IPS-15b (cell line): ENCODE measurements around the gene EDA.
"Not testable (repeated sequence)": the region's sequence is repeated elsewhere in the genome, so short reads cannot be mapped to it uniquely, and the experiment has no call there.

Experiments used
- H3K27me3 ChIP-seq: one replicate; pipeline ENCODE4 v1.6.1; 2013; ENCODE audit warnings: low read length; ENCODE audit not compliant: control insufficient read depth, insufficient read depth
- H3K36me3 ChIP-seq: one replicate; pipeline ENCODE4 v1.6.1; 2013; ENCODE audit warnings: low read length; ENCODE audit not compliant: control insufficient read depth, insufficient read depth
- H3K4me1 ChIP-seq: one replicate; pipeline ENCODE4 v1.6.1; 2013; ENCODE audit warnings: mild to moderate bottlenecking, low read length; ENCODE audit not compliant: control insufficient read depth, insufficient read depth
- H3K4me3 ChIP-seq: one replicate; pipeline ENCODE4 v1.5.1; 2013; ENCODE audit warnings: low read depth, low read length
- H3K9ac ChIP-seq: one replicate; pipeline ENCODE4 v1.6.1; 2013; ENCODE audit warnings: low read depth, mild to moderate bottlenecking, low read length
- H3K9me3 ChIP-seq: one replicate; pipeline ENCODE4 v1.6.1; 2013; ENCODE audit warnings: mild to moderate bottlenecking, low read length; ENCODE audit not compliant: control insufficient read depth, insufficient read depth

Gene EDA

GRCh38 chrX:69968950-69969349, 353.0 kb downstream of the EDA start:
- Histone ChIP-seq H3K9me3 (no peaks in the 10 kb centered on the region), H3K9ac (no peak overlapping the region), H3K4me1 (no peaks in the 10 kb centered on the region), H3K4me3 (no peak overlapping the region), H3K27me3 (no peaks in the 10 kb centered on the region), H3K36me3 (no peaks in the 10 kb centered on the region)

- H3K4me3 ChIP-seq: no peak overlapping the region
- no peaks in the 10 kb centered on the region for H3K36me3 ChIP-seq
- no peaks in the 10 kb centered on the region for H3K4me1 ChIP-seq
- H3K27me3 ChIP-seq: no peaks in the 10 kb centered on the region
- H3K9me3 ChIP-seq: no peaks in the 10 kb centered on the region
- H3K9ac ChIP-seq: no peak overlapping the region
These were observed 353.5 kb downstream of the EDA start for GRCh38 chrX:69969460-69969859.

GRCh38 chrX:69987691-69988090, 371.8 kb downstream of the EDA start:
- Histone ChIP-seq H3K36me3 (no peaks in the 10 kb centered on the region), H3K27me3 (no peaks in the 10 kb centered on the region), H3K4me1 (no peaks in the 10 kb centered on the region), H3K9ac (no peak overlapping the region), H3K9me3 (no peaks in the 10 kb centered on the region), H3K4me3 (no peak overlapping the region)

- H3K27me3 ChIP-seq: no peaks in the 10 kb centered on the region
- H3K36me3 ChIP-seq: no peaks in the 10 kb centered on the region
- H3K4me1 ChIP-seq: no peaks in the 10 kb centered on the region
- no peak overlapping the region for H3K4me3 ChIP-seq
- no peak overlapping the region for H3K9ac ChIP-seq
- no peaks in the 10 kb centered on the region for H3K9me3 ChIP-seq
These were observed 373.1 kb downstream of the EDA start for GRCh38 chrX:69988955-69989394.

GRCh38 chrX:69991685-69992084, 375.8 kb downstream of the EDA start:
- H3K9me3 ChIP-seq: no peaks in the 10 kb centered on the region

GRCh38 chrX:69993494-69993893, 377.6 kb downstream of the EDA start:
- H3K9ac ChIP-seq: no peak overlapping the region
- H3K27me3 ChIP-seq: no peaks in the 10 kb centered on the region
- H3K4me3 ChIP-seq: no peak overlapping the region

More at GRCh38 chrX:69991685-69992084, 375.8 kb downstream of the EDA start:
- Histone ChIP-seq H3K4me1 (no peaks in the 10 kb centered on the region), H3K27me3 (no peaks in the 10 kb centered on the region), H3K36me3 (no peaks in the 10 kb centered on the region), H3K9ac (no peak overlapping the region), H3K4me3 (no peak overlapping the region)

GRCh38 chrX:69995362-69996112, 379.6 kb downstream of the EDA start:
- Histone ChIP-seq H3K9ac (no peak overlapping the region), H3K4me3 (no peak overlapping the region), H3K4me1 (no peaks in the 10 kb centered on the region), H3K27me3 (no peaks in the 10 kb centered on the region), H3K9me3 (no peaks in the 10 kb centered on the region), H3K36me3 (no peaks in the 10 kb centered on the region)

More at GRCh38 chrX:69993494-69993893, 377.6 kb downstream of the EDA start:
- no peaks in the 10 kb centered on the region for H3K4me1 ChIP-seq
- H3K9me3 ChIP-seq: no peaks in the 10 kb centered on the region
- no peaks in the 10 kb centered on the region for H3K36me3 ChIP-seq

- no peak overlapping the region for H3K9ac ChIP-seq
- no peak overlapping the region for H3K4me3 ChIP-seq
- no peaks in the 10 kb centered on the region for H3K36me3 ChIP-seq
- no peaks in the 10 kb centered on the region for H3K4me1 ChIP-seq
- H3K27me3 ChIP-seq: no peaks in the 10 kb centered on the region
- H3K9me3 ChIP-seq: no peaks in the 10 kb centered on the region
These were observed 380.2 kb downstream of the EDA start for GRCh38 chrX:69996113-69996468.

- not testable (repeated sequence) for H3K27me3 ChIP-seq, H3K4me3 ChIP-seq, H3K9ac ChIP-seq, H3K4me1 ChIP-seq, H3K9me3 ChIP-seq, H3K36me3 ChIP-seq
These were observed 382.4 kb downstream of the EDA start for GRCh38 chrX:69998299-69998698.

GRCh38 chrX:70001269-70001668, 385.4 kb downstream of the EDA start:
- H3K4me3 ChIP-seq: no peak overlapping the region
- no peak overlapping the region for H3K9ac ChIP-seq
- H3K27me3 ChIP-seq: no peaks in the 10 kb centered on the region
- no peaks in the 10 kb centered on the region for H3K9me3 ChIP-seq
- no peaks in the 10 kb centered on the region for H3K36me3 ChIP-seq
- no peaks in the 10 kb centered on the region for H3K4me1 ChIP-seq

GRCh38 chrX:70001708-70002341, 385.9 kb downstream of the EDA start:
- no peaks in the 10 kb centered on the region for H3K9me3 ChIP-seq
- no peaks in the 10 kb centered on the region for H3K36me3 ChIP-seq
- no peaks in the 10 kb centered on the region for H3K27me3 ChIP-seq
- no peak overlapping the region for H3K4me3 ChIP-seq
- H3K4me1 ChIP-seq: no peaks in the 10 kb centered on the region
- no peak overlapping the region for H3K9ac ChIP-seq

- Histone ChIP-seq H3K4me3 (no peak overlapping the region), H3K4me1 (no peaks in the 10 kb centered on the region), H3K36me3 (no peaks in the 10 kb centered on the region), H3K27me3 (no peaks in the 10 kb centered on the region), H3K9ac (no peak overlapping the region), H3K9me3 (no peaks in the 10 kb centered on the region)
These were observed 392.0 kb downstream of the EDA start for GRCh38 chrX:70007946-70008345.
